Stomach (tissue), 9 donors: ENCODE results near the gene CTTNBP2. TPM values are rescaled to one million over a fixed set of nuclear protein-coding genes. Genes with fewer than 3 reads are reported as not detected.

Experiments used
- DNase-seq, 2 donors: peaks; one replicate each; pipeline versions ENCODE4 v3.0.0 to v3.0.0-alpha.2; 2013 to 2019
- H3K27ac ChIP-seq, 5 donors: fragments of 200-600 bp in 4 of 5; sonication (generic) in 4 of 5; one replicate each; pipeline ENCODE4 v1.5.1; 2013 to 2019; ENCODE audit warnings: mild to moderate bottlenecking in 1 of 5, moderate library complexity in 1 of 5
- H3K27me3 ChIP-seq, 3 donors: fragments of 200-600 bp; sonication (generic); one replicate each; pipeline ENCODE4 v1.5.1; 2017 to 2019; ENCODE audit warnings: mixed run types in 1 of 3
- H3K36me3 ChIP-seq, 4 donors: fragments of 200-600 bp; sonication (generic); 1 replicate in 3 of 4; 2 replicates in 1 of 4; pipeline ENCODE4 v1.5.1; 2016 to 2019
- H3K4me1 ChIP-seq, 4 donors: fragments of 200-600 bp; sonication (generic); one replicate each; pipeline ENCODE4 v1.5.1; 2016 to 2019
- H3K4me3 ChIP-seq, 4 donors: fragments of 200-600 bp; sonication (generic) in 3 of 4; one replicate each; pipeline ENCODE4 v1.5.1; 2016 to 2019; ENCODE audit warnings: mild to moderate bottlenecking in 1 of 4
- H3K9me3 ChIP-seq, 4 donors: fragments of 200-600 bp; sonication (generic); one replicate each; pipeline ENCODE4 v1.5.1; 2016 to 2019
- EP300 ChIP-seq: sonication (generic); formaldehyde crosslinking; IDR thresholded peaks from one replicate; pipeline ENCODE4 v1.6.1; 2017; ENCODE audit warnings: antibody characterized with exemption
- POLR2A ChIP-seq, 4 donors: fragments of 450-650 bp; IDR thresholded peaks; one replicate each; pipeline ENCODE4 v1.6.1; 2016; ENCODE audit warnings: antibody characterized with exemption in 4 of 4, control low read depth in 2 of 4, mild to moderate bottlenecking in 1 of 4, moderate library complexity in 1 of 4
- POLR2AphosphoS5 ChIP-seq, 3 donors: sonication (generic); formaldehyde crosslinking; IDR thresholded peaks; one replicate each; pipeline ENCODE4 v1.6.1; 2016; ENCODE audit warnings: antibody characterized with exemption in 3 of 3
- WGBS, 5 donors: extraction: QIAGEN DNeasy Blood & Tissue Kit in 3 of 5; methylation state at CpG; one replicate each; pipeline versions ENCODE4 v1.1.5 to v1.1.7; 2013 to 2018; 5-methylcytosine and 5-hydroxymethylcytosine counted together
- intact Hi-C: fragments of 100-400 bp; cut with DNase I; formaldehyde crosslinking; loops from one replicate; pipeline ENCODE4 v1.15.1; 2023; ENCODE audit warnings: low total_unique reads
- polyA plus RNA-seq, 3 donors: library from polyadenylated mRNA; stranded (reverse); fragments of 200-250 nt; gene quantifications; one replicate each; pipeline ENCODE4 v1.2.3, GENCODE V29; 2013
- total RNA-seq, 5 donors: library from RNA; depleted of rRNA; stranded (reverse); fragments of >200 nt; gene quantifications; one replicate each; pipeline versions ENCODE4 v1.1.0 to v1.2.3, GENCODE V29; 2014 to 2016
- TF ChIP-seq, protein P1 (sequence below), 7 experiments: fragments of 450-650 bp in 4 of 7; fragments of 200-600 bp in 3 of 7; sonication (generic) in 3 of 7; IDR thresholded peaks; one replicate each; pipeline ENCODE4 v1.5.1; 2016 to 2019; ENCODE audit warnings: antibody characterized with exemption in 7 of 7, control low read depth in 2 of 7, mild to moderate bottlenecking in 1 of 7
- donor health status: healthy with polysubstance abuse.
- donor health status: Bipolar disorder and iron deficiency.
- donor health status: healthy.

CTTNBP2 gene
- total and polyA plus RNA-seq, 8 donors = 0.62 to 56.4 (median 5.6) TPM

DNA sequence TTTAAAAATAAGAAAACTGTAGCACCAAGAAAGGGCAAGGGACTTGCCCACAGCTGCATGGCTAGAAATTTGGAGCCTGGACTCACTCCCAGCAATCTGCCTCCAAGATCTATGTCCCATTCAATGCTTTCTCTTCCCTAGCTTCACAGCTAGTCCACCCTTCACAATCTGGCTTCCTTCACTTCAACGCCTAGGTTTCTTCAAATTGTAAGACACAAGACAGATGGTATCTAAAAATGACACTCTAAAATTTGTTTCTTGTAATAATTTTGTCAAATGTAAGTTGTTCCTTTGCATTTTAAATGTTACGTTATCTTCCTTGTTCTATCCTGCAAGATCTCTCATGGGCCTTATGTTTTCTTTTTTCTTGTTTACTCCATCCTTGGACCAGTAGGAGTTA lies 48.6 kb downstream of the CTTNBP2 start:
- WGBS, 5 donors = 90 to 93% (median 91%) methylated on average over 2 of the region's 2 CpGs
- no peak overlapping the region for H3K4me3 ChIP-seq
- no peak for DNase-seq
- peaks cover 0 to 20% (median 7%) of the 10 kb centered on the region in 4 donors for H3K4me1 ChIP-seq
- H3K9me3 ChIP-seq = no peaks in the 10 kb centered on the region
- no peak overlapping the region for H3K27ac ChIP-seq
- H3K27me3 ChIP-seq = no peaks in the 10 kb centered on the region
- no peaks in the 10 kb centered on the region for H3K36me3 ChIP-seq
- intact Hi-C loops = no loop called here
- TF ChIP-seq POLR2AphosphoS5 (IDR thresholded peaks at IDR 0.05) (no peak), POLR2A (IDR thresholded peaks at IDR 0.05) (no peak), EP300 (no peak)
- TF ChIP-seq, protein P1, sequence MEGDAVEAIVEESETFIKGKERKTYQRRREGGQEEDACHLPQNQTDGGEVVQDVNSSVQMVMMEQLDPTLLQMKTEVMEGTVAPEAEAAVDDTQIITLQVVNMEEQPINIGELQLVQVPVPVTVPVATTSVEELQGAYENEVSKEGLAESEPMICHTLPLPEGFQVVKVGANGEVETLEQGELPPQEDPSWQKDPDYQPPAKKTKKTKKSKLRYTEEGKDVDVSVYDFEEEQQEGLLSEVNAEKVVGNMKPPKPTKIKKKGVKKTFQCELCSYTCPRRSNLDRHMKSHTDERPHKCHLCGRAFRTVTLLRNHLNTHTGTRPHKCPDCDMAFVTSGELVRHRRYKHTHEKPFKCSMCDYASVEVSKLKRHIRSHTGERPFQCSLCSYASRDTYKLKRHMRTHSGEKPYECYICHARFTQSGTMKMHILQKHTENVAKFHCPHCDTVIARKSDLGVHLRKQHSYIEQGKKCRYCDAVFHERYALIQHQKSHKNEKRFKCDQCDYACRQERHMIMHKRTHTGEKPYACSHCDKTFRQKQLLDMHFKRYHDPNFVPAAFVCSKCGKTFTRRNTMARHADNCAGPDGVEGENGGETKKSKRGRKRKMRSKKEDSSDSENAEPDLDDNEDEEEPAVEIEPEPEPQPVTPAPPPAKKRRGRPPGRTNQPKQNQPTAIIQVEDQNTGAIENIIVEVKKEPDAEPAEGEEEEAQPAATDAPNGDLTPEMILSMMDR (IDR thresholded peaks at IDR 0.05) = no peak

DNA sequence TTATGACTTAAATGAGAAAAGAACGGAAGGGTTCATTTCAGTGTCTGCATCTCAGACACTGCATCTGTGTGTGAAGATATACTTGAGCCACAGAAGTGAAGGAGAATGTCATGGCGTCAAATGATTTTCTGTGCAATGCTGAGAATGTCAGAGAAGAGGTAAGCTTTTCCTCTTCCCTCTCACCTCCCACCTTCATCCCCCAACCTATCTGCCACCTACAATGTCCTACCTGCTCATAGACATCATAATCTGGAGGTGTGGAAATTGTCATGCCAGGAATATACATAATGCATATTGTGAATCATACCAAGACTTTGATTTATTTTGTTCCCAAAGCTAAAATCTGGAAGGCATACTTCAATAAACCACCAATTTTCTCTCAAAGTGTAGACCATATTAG lies 53.7 kb downstream of the CTTNBP2 start:
- 85 to 93% (median 86%) methylated on average over 2 of the region's 2 CpGs for WGBS, 5 donors

DNA sequence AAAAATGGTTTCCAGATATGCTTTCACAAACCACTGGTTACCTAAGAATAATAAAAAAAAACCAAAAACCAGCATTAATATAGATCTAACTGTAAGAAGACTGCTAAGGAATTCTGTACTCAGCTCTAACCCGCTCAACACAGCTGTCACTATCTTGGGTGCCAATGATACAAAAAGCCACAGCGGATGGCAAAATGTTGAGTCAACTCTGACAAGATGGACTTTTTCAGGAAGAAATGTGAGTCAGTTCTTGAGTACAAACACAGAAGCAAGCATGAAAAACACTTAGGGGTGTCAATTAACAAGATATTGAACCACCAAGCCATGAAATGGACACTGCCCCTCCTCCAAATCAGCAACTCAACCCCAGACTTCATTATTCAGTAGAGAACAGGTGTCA lies 55.0 kb downstream of the CTTNBP2 start:
- Histone ChIP-seq H3K36me3 (no peaks in the 10 kb centered on the region), H3K27ac (no peak overlapping the region), H3K9me3 (no peaks in the 10 kb centered on the region), H3K4me1 (no peaks in the 10 kb centered on the region), H3K27me3 (no peaks in the 10 kb centered on the region), H3K4me3 (no peak overlapping the region)
- TF ChIP-seq POLR2AphosphoS5 (IDR thresholded peaks at IDR 0.05) = no peak
- TF ChIP-seq POLR2A (IDR thresholded peaks at IDR 0.05) = no peak
- TF ChIP-seq EP300 = no peak
- TF ChIP-seq, protein P1 (IDR thresholded peaks at IDR 0.05) = no peak
- DNase-seq = no peak
- 86 to 95% (median 90%) methylated on average over 2 of the region's 2 CpGs for WGBS, 5 donors
- intact Hi-C loops = no loop called here

More for the DNA sequence above, 53.7 kb downstream of the CTTNBP2 start:
- Histone ChIP-seq H3K4me1 (no peaks in the 10 kb centered on the region), H3K9me3 (no peaks in the 10 kb centered on the region), H3K27me3 (no peaks in the 10 kb centered on the region), H3K36me3 (no peaks in the 10 kb centered on the region), H3K4me3 (no peak overlapping the region), H3K27ac (no peak overlapping the region)
- TF ChIP-seq EP300 = no peak
- TF ChIP-seq POLR2AphosphoS5 (IDR thresholded peaks at IDR 0.05) = no peak
- TF ChIP-seq, protein P1 (IDR thresholded peaks at IDR 0.05) = no peak
- no peak for TF ChIP-seq POLR2A (IDR thresholded peaks at IDR 0.05)
- intact Hi-C loops = no loop called here
- DNase-seq = no peak

DNA sequence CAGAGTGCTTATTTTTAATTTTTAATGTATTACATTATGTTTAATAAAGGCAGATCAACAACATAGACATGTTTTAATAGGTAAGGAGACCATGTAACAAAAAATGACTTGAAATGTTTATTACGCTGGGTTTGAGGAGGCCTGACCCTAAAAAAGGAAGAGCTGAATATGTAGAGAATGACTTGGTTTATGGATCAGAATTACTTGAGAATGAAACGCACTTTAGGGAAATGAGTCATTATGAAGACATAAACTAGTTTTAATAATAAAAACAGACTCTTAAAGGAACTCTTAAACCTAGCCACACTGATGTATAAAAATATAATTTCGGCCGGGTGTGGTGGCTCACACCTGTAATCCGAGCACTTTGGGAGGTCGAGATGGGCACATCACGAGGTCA lies 56.5 kb downstream of the CTTNBP2 start:
- WGBS, 5 donors = 63 to 92% (median 82%) methylated on average over 7 of the region's 7 CpGs
- H3K9me3 ChIP-seq = no peaks in the 10 kb centered on the region
- no peaks in the 10 kb centered on the region for H3K27me3 ChIP-seq
- intact Hi-C loops = no loop called here
- no peak for DNase-seq
- no peak overlapping the region for H3K27ac ChIP-seq
- H3K36me3 ChIP-seq = no peaks in the 10 kb centered on the region
- no peak for TF ChIP-seq EP300
- no peak for TF ChIP-seq POLR2AphosphoS5 (IDR thresholded peaks at IDR 0.05)
- TF ChIP-seq, protein P1 (IDR thresholded peaks at IDR 0.05) = no peak
- TF ChIP-seq POLR2A (IDR thresholded peaks at IDR 0.05) = no peak
- H3K4me1 ChIP-seq = no peaks in the 10 kb centered on the region
- H3K4me3 ChIP-seq = no peak overlapping the region
